GM19438 (cell line): ENCODE results near the gene RIPOR2.

Experiments
- ATAC-seq: cut with Tn5 transposase; IDR thresholded peaks from one replicate; pipeline ENCODE4 v1.9.1; 2021; ENCODE audit warnings: low read depth; ENCODE audit not compliant: unreplicated experiment

The RIPOR2 gene, protein sequence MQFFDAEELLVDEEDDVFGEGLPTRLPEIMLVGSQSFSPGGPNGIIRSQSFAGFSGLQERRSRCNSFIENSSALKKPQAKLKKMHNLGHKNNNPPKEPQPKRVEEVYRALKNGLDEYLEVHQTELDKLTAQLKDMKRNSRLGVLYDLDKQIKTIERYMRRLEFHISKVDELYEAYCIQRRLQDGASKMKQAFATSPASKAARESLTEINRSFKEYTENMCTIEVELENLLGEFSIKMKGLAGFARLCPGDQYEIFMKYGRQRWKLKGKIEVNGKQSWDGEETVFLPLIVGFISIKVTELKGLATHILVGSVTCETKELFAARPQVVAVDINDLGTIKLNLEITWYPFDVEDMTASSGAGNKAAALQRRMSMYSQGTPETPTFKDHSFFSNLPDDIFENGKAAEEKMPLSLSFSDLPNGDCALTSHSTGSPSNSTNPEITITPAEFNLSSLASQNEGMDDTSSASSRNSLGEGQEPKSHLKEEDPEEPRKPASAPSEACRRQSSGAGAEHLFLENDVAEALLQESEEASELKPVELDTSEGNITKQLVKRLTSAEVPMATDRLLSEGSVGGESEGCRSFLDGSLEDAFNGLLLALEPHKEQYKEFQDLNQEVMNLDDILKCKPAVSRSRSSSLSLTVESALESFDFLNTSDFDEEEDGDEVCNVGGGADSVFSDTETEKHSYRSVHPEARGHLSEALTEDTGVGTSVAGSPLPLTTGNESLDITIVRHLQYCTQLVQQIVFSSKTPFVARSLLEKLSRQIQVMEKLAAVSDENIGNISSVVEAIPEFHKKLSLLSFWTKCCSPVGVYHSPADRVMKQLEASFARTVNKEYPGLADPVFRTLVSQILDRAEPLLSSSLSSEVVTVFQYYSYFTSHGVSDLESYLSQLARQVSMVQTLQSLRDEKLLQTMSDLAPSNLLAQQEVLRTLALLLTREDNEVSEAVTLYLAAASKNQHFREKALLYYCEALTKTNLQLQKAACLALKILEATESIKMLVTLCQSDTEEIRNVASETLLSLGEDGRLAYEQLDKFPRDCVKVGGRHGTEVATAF

GRCh38 chr6:24935366-24936152 is at the start of gene RIPOR2:
Gene RIPOR2 (minus strand): TSS chr6:24935960. CDS start chr6:24935898, 62 bp downstream.
- ATAC-seq = no peak

DNA sequence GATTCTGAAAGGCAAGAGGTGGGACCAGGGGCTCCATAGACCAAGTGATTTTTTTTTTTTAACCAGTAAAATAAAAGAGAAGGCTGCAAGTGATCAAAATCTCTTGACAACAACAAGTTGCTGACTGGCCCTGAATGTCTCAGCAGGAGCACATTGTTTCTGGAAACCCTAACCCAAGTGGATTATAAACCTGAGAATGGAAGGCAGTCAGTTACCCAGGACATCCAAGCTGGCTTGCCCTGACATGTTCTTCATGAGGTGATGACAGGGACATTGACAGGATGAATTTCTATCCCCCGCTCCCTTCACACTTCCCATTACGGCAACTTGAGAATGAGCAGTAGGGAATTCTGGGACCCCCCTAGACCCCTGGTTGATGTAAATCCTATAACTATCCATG is 49.6 kb upstream of the RIPOR2 start:
- ATAC-seq = no peak

GRCh38 chr6:24982231-24982630 is 46.5 kb upstream of the RIPOR2 start:
- no peak for ATAC-seq

- ATAC-seq = no peak
Measured at GRCh38 chr6:24981386-24981760, 45.6 kb upstream of the RIPOR2 start.

DNA sequence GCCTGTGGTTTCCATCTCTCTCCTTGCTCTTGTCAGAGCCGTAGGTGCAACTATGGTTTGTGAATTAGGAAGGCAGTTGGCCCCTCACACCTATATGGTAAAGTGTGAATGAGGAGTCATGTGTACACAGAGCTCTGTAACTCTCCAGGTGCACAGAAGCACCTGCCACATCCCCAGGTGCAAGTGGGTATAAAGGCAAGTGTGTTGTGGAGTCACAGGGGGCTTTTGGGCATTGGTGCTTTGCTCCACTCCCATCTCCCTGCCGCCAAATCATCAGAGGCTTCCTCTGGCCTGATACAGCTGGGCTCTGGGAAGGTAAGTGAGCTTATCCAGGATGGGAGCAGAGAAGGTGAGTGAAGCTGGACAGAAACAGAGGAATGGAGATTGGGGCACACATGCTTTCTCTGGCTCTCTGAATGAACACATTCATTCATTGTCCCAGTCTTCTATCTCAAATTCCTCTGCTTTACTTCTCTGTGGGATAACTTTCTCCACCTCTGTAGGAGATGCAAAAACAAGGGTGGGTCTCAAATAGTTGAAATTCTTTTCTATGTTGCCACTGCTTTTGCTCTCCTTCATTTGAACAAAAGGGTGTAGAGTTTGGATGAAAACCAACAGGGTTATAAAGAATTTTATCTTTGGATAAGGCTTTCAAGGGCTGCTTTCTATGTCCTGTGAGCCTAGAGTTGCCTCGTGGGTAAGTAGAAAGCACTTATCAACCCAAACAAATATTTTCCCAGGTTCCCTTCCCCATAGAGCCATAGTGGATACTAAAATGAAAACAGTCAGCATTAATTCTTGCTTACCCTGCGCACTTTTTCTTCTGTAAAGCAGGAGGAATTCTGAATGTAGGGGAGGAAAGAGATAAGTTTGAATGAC is 45.0 kb upstream of the RIPOR2 start:
- no peak for ATAC-seq

GRCh38 chr6:24979176-24979575 is 43.4 kb upstream of the RIPOR2 start:
- ATAC-seq = no peak

DNA sequence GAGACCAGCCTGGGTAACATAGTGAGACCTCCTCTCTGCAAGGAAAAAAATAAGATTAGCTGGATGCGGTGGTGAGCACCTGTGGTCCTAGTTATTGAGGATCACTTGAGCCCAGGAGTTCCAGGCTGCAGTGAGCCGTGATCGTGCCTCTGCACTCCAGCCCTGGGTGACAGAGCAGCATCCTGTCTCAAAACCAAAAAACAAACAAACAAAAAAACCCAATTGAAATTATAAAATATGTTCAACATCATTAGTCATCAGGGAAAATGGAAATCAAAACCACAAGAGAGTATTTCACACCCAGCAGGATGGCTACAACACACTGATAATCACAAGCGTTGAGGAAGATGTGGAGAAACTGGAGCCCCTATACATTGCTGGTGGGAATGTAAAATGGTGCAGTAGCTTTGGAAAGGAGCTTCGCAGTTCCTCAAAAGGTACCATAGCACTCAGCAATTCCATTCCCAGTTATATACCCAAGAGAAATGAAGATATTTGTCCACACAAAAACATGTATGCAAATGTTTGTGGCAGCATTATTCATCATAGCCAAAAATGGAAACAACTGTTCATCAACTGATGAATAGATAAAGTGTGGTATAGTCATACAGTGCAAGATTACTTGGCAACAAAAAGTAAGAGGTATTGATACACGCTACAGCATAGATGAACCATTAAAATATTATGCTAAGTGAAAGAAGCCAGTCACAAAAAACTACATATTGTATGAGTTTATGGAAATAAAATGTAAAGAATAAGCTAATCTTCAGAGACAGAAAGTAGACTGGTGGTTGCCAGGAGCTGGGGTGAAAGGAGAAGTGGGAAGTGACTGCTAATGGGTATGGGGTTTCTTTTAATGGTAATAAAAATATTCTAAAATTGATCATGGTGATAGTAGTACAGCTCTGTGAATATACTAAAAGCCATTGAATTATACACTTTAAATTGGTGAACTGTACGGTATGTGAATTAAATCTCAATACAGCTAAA is 38.7 kb upstream of the RIPOR2 start:
- ATAC-seq = peak; percentile 66

DNA sequence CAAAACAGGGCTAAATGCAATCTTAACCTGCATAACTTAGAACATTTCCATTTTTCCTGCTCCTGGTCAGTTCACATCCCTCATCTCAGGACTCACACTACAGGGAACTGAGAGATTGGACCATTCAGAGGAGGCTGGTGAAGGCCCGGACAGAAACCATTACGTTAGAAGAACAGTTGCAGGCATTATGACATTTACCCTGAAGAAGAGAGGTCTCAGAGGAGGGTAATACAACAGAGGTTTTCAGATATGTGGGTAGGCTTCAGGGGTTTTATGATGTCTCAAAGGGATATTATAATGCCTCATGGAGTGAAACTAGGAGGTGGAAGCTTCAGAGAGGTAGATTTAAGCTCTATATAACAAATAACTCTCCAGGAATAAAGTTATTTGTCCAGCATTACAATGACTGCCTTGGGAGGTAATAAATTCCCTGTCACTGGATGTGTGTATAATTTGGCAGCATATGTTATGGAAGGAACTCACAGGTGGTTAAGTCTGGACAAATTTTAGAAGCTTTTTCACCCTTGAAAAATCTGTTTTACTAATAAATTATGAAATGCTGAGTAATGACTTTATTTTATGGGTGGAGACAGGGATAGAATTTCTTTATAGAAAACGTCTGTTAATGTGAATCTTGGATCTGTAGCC is 36.7 kb upstream of the RIPOR2 start:
- no peak for ATAC-seq

- ATAC-seq = no peak
Measured at GRCh38 chr6:24971067-24971466, 35.3 kb upstream of the RIPOR2 start.

DNA sequence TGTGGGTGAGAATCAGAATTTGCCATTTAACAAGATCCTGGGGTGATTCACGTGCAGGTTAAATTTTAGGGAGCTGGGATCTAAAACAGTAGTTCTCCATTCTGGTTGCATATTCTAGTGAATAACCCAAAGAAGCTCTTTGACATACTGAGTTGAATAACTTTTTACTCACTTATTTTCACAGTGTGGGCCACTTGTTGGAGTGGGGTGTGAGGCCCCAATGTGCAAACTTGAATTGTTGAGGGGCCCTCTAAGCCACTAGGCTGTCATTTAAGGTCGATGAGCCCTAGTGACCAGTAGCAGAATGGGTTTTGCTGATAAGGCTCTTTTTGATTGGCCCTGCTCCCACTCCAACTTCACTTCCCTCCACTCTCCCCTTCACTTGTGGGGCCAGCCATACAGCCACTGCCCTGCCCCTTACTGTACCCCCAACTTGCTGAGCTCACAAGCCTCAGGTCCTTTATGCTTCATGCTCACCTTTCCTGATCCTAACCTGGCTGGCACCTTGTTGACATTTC is 33.6 kb upstream of the RIPOR2 start:
- no peak for ATAC-seq

GRCh38 chr6:24968783-24969182 is 33.0 kb upstream of the RIPOR2 start:
- no peak for ATAC-seq

DNA sequence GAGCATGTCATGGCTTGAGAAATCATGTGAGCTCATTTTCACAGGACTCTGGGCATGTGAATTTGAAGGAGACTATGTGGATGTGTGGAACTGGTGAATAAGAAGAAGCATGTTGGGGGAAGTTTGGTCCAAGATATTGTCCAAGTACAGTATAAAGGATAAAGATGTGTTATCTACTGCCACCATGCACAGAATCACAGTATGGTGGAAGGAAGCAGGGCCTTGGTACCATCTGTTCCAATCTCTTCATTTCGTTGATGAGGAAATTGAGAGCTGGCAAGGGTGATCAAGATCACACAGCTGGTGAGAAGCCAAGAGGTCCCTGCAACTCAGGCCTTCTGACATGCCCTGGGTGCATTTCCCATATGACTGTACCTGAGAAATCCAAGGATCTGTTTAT is 31.5 kb upstream of the RIPOR2 start:
- no peak for ATAC-seq

DNA sequence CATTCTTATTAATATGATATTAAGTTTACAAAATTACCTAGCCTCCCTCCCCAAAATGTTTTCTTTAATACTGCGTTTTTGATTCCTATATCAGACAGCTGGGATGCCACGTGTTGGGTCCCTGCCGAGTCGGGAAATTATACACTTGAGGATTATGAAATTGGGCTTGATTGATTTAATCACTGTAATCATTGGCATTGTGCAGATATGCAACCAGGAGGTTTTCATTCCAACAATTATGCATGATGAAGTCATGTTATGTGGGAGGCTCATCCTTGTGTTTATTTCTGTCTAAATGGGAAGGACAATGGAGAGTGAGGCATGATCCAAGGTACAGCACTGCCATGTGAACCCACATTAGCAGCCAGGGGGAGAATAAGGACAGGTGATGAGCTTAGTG is 30.6 kb upstream of the RIPOR2 start:
- ATAC-seq = no peak

DNA sequence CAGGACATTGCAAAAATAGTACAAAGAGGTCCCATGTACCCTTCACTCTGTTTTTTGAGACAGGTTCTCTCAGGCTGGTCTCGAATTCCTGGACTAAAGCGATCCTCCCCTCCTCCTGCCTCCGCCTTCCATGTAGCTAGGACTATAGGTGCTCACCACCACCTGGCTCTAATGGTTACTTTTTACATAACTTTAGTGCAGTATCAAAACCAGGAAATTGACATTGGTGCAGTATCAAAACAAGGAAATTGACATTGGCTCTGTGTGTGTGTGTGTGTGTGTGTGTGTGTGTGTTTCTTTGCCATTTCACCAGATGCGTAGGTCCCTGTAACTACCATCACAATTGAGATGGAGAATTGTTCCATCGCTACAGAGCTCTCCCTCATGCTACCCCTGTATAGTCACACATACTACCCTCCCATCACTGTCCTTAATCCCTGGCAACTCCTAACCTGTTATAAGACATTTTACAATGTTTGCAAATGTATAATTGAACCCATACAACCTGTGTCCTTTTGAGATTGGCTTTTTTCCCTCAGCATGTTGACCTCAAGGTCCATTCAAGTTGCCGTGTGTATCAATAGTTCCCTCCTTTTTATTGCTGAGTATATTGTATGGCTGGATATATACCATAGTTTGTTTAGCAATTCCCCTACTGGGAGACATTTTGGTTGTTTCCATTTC is 28.3 kb upstream of the RIPOR2 start:
- no peak for ATAC-seq

DNA sequence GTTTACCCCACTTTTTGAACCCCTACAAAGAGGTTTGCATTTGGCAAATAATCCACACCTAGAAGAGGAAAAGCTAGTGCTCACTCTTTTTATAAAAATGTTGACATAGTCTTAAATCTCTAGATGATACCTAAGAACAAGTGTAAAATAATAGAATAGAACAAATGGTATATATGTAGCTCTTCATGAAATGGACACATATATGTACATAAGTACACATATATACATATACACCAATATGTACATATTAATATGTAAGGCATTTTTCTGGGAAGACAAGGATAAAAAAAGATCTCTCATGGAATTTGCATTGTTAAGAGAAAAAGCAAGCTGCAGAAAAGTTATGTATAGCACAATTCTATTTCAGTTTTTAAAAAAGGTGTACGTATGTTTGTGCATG is 27.6 kb upstream of the RIPOR2 start:
- no peak for ATAC-seq

DNA sequence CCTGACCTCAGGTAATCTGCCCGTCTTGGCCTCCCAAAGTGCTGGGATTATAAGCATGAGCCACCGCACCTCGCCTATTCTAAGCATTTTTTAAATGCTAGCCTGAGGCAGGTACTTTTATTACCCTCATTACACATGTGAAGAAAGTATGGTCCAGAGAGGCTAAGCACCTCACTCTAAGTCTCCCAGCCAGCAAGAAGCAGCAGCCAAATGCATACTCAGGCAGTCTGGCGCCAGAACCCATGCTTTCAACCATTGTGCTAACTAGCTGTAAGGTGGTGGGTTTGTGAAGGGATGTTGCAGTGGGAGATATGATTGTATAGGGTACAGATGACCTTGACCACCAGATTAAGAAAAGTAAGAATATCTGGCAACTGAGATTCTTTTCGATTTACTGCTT is 26.1 kb upstream of the RIPOR2 start:
- no peak for ATAC-seq

DNA sequence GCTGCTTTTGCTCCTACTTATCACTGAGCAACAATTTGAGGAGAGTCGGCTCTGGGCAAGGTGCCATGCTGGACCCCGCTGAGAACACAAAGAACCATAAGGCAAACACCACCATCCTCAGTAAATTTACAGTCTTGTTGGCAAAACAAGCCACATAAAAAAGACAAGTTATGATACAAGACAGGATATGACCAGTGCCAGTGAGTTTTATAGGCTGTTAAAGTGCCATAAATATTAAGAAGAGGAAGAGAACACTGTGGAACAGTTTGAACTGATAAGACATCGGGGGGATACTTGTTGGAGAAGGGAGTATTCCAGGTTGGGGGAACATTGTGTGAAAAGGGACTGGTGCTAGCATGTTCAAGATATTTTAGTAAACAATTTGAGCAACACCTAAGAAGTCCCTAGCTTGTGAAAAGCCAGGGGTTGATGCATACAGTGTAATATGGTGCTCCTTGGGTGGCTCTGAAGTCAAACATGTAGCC is 25.3 kb upstream of the RIPOR2 start:
- ATAC-seq = no peak
